Heart right ventricle (tissue), 16 donors: ENCODE results near the gene ANKRD12. TPM values are rescaled to one million over a fixed set of nuclear protein-coding genes. Genes with fewer than 3 reads are reported as not detected.

ENCODE experiments used
- ATAC-seq, 8 donors: fragments of 200-7000 bp; cut with Tn5 transposase; one replicate each; pipeline ENCODE4 v1.9.1; 2020; ENCODE audit warnings: mild to moderate bottlenecking in 8 of 8, moderate library complexity in 8 of 8, moderate number of reproducible peaks in 1 of 8
- DNase-seq, 2 donors: peaks; one replicate each; pipeline ENCODE4 v3.0.0-alpha.2; 2020
- H3K27ac ChIP-seq, 10 donors: fragments of 200-600 bp; sonication (generic) in 2 of 10; one replicate each; pipeline versions ENCODE4 v1.5.0 to v1.8.0; 2020 to 2022; ENCODE audit warnings: mild to moderate bottlenecking in 3 of 10
- H3K27me3 ChIP-seq, 7 donors: fragments of 200-600 bp; one replicate each; pipeline ENCODE4 v1.8.0; 2021 to 2022; ENCODE audit warnings: mild to moderate bottlenecking in 2 of 7
- H3K36me3 ChIP-seq, 9 donors: fragments of 200-600 bp; sonication (generic) in 1 of 9; one replicate each; pipeline versions ENCODE4 v1.5.0 to v1.8.0; 2020 to 2022; ENCODE audit warnings: mild to moderate bottlenecking in 2 of 9
- H3K4me1 ChIP-seq, 9 donors: fragments of 200-600 bp; sonication (generic) in 1 of 9; one replicate each; pipeline versions ENCODE4 v1.5.0 to v1.8.0; 2020 to 2022; ENCODE audit warnings: mild to moderate bottlenecking in 4 of 9
- H3K4me3 ChIP-seq, 10 donors: fragments of 200-600 bp; sonication (generic) in 2 of 10; one replicate each; pipeline versions ENCODE4 v1.5.0 to v1.8.0; 2020 to 2022; ENCODE audit warnings: mild to moderate bottlenecking in 7 of 10, moderate library complexity in 2 of 10
- H3K9me3 ChIP-seq, 11 donors: fragments of 200-600 bp in 10 of 11; sonication (generic) in 2 of 11; one replicate each; pipeline versions ENCODE4 v1.5.0 to v1.8.0; 2013 to 2022; ENCODE audit warnings: mild to moderate bottlenecking in 2 of 11, control low read depth in 1 of 11, moderate library complexity in 1 of 11
- CTCF ChIP-seq, 9 donors: fragments of 200-600 bp; sonication (generic) in 2 of 9; IDR thresholded peaks; one replicate each; pipeline versions ENCODE4 v1.5.0 to v1.8.0; 2021 to 2022; ENCODE audit warnings: antibody characterized with exemption in 9 of 9, mild to moderate bottlenecking in 5 of 9, moderate library complexity in 1 of 9
- WGBS, 2 donors: extraction: QIAGEN DNeasy Blood & Tissue Kit; methylation state at CpG; one replicate each; pipeline ENCODE4 v1.1.7; 2013; ENCODE audit warnings: inconsistent platforms in 1 of 2; 5-methylcytosine and 5-hydroxymethylcytosine counted together
- intact Hi-C, 10 donors: fragments of 100-400 bp; cut with DNase I; formaldehyde crosslinking; loops; one replicate each; pipeline versions ENCODE4 v1.11.1 to v1.14.2; 2022
- polyA plus RNA-seq, 2 donors: library from polyadenylated mRNA; stranded (reverse); fragments of 200-250 nt; gene quantifications; one replicate each; pipeline ENCODE4 v1.2.3, GENCODE V29; 2013
- total RNA-seq, 10 donors: library from RNA; stranded (reverse); fragmentation: NEBNext Ultra II Directional in 3 of 10; extraction: Animal tissue kit (Norgen Biotek cat#: 25700) in 3 of 10; gene quantifications; one replicate each; pipeline versions ENCODE4 v1.2.1 to v1.2.4, GENCODE V29; 2021 to 2023
- donor health status: Arrhythmogenic right ventricular cardiomyopathy.
- donor health status: ischemic (EF 13 %, LVEDD 7.1; RV severe dilation, severe dysfunction).
- donor health status: healthy with polysubstance abuse.
- donor health status: DM: no; HTN: yes; CAD: no.
- donor health status: DM: no; HTN: no; CAD: no.
- donor health status: ischemic (EF 25% LVEDD 6.9; RV normal size, moderate dysfunction).
- donor health status: ischemic (EF 25% LVEDD 5.7; RV mildly dilated, moderate dysfunction).
- donor health status: healthy.
- donor health status: DM: yes; HTN: yes; CAD: no.
- donor health status: Ischemic cardiomyopathy.
- donor health status: ischemic (EF 35%, LVEDD 5.7; RV mildly dilated, moderate dysfunction).
- donor health status: nonischemic (EF 11% LVEDD 7.7; RV severe dilation, severe dysfunction).
- donor health status: DM: yes; HTN: yes; CAD: no.
- donor health status: PGD.
- donor health status: ischemic (EF 29% LVEDD 5.4; RV normal size, mild dysfunction).
- donor health status: nonischemic (EF 23%, LVEDD 6.1; RV moderate dilation, normal function).

ANKRD12 gene
- total and polyA plus RNA-seq, 12 donors = 3.1 to 70.2 (median 55.5) TPM

GRCh38 chr18:9237981-9238380 is 101.4 kb downstream of the ANKRD12 start:
- intact Hi-C loops = no loop called here
- Histone ChIP-seq H3K9me3 (peaks cover 0 to 8% (median 4%) of the 10 kb centered on the region in 11 donors), H3K27ac (no peak overlapping the region), H3K27me3 (no peaks in the 10 kb centered on the region), H3K36me3 (peaks cover 0 to 97% (median 15%) of the 10 kb centered on the region in 9 donors), H3K4me1 (peaks cover 0 to 18% (median 0%) of the 10 kb centered on the region in 9 donors), H3K4me3 (no peak overlapping the region)
- no peak for TF ChIP-seq CTCF (IDR thresholded peaks at IDR 0.05)
- ATAC-seq = no peak
- 80 to 81% methylated on average over 2 of the region's 2 CpGs for WGBS, 2 donors
- peak in 1 of 2 donors; percentile 5 for DNase-seq

GRCh38 chr18:9239720-9240119 is 103.1 kb downstream of the ANKRD12 start:
- WGBS, 2 donors = 48 to 56% methylated on average over 1 of the region's 1 CpG
- DNase-seq = no peak
- ATAC-seq = no peak
- H3K27ac ChIP-seq = no peak overlapping the region
- H3K9me3 ChIP-seq = no peaks in the 10 kb centered on the region
- peaks cover 0 to 97% (median 23%) of the 10 kb centered on the region in 9 donors for H3K36me3 ChIP-seq
- H3K4me3 ChIP-seq = no peak overlapping the region
- intact Hi-C loops = no loop called here
- H3K4me1 ChIP-seq = peaks cover 0 to 18% (median 0%) of the 10 kb centered on the region in 9 donors
- no peaks in the 10 kb centered on the region for H3K27me3 ChIP-seq
- TF ChIP-seq CTCF (IDR thresholded peaks at IDR 0.05) = no peak

- no peak overlapping the region for H3K27ac ChIP-seq
- H3K4me1 ChIP-seq = peaks cover 0 to 18% (median 0%) of the 10 kb centered on the region in 9 donors
- DNase-seq (no peak), ATAC-seq (no peak)
- H3K36me3 ChIP-seq = peaks cover 0 to 97% (median 23%) of the 10 kb centered on the region in 9 donors
- intact Hi-C loops = no loop called here
- TF ChIP-seq CTCF (IDR thresholded peaks at IDR 0.05) = no peak
- no peaks in the 10 kb centered on the region for H3K9me3 ChIP-seq
- H3K27me3 ChIP-seq = no peaks in the 10 kb centered on the region
- no peak overlapping the region for H3K4me3 ChIP-seq
- 82 to 89% methylated on average over 4 of the region's 4 CpGs for WGBS, 2 donors
These were observed 103.7 kb downstream of the ANKRD12 start for GRCh38 chr18:9240270-9240669.

- Histone ChIP-seq H3K27me3 (no peaks in the 10 kb centered on the region), H3K9me3 (no peaks in the 10 kb centered on the region), H3K27ac (no peak overlapping the region), H3K4me3 (no peak overlapping the region), H3K36me3 (peaks cover 0 to 86% (median 12%) of the 10 kb centered on the region in 9 donors), H3K4me1 (peaks cover 0 to 12% (median 0%) of the 10 kb centered on the region in 9 donors)
- intact Hi-C loops = no loop called here
- ATAC-seq (no peak), DNase-seq (no peak)
- TF ChIP-seq CTCF (IDR thresholded peaks at IDR 0.05) = no peak
These were observed 106.4 kb downstream of the ANKRD12 start for GRCh38 chr18:9243029-9243428.
